ENCODE measurements around the gene COPS8.

The COPS8 gene

DNA sequence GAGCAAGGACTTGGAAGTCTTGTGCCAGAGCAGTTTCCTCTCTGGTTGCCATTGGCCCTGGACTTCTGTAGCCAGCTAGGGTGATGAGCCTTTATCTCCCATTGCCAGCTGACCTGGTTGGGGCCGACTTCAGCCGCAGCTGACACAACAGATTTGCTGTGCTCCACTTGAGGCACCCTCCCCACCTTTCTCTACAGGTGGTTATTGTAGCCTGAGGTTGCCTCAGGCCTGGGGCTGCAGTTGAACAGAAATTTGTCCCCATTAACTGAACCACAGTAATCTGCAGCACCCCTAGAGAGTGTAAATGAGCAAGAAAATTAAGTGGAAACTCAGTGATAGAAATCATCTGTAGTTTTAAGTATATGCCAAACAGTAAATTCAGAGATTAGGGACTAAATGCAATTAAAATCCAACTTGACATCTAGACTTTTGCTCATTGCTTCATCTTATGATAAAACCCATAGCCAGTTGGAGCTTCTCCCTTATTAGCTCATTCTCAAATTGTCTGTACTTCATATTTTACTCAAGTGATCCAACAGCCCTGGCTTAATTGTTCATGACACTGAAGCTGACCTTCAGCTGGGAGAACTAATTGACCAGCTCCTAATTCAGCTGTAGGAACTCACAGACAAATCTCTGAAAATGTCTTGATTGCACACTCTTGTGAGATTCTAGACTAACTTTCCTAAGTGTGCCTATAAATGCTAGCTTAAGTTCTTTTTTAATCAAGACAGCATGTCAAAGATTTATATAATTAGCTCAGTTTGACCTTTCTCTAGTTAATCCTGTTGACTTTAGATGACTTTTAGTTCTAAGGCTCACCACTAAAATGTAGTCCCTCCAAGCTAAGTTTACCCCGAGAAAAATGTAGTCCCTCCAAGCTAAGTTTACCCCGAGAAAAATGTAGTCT, 48.9 kb downstream of the COPS8 start:
- H4K20me1 ChIP-seq (ENCODE audit: insufficient read depth, low read length), result no peaks in the 10 kb centered on the region
- no peaks in the 10 kb centered on the region for H3K4me1 ChIP-seq (ENCODE audit: low read length)
- no peaks in the 10 kb centered on the region for H3K79me2 ChIP-seq (ENCODE audit: low read length)
- H3K4me2 ChIP-seq (ENCODE audit: low read length), result no peak overlapping the region
- H3K4me3 ChIP-seq (ENCODE audit: low read length), result no peak overlapping the region
- no peak overlapping the region for H3K9ac ChIP-seq (ENCODE audit: low read length)
- H3K27me3 ChIP-seq (ENCODE audit: low read depth, low read length), result no peaks in the 10 kb centered on the region
- H2AFZ ChIP-seq (ENCODE audit: low read depth, low read length), result no peak overlapping the region
- TF ChIP-seq, protein P1, sequence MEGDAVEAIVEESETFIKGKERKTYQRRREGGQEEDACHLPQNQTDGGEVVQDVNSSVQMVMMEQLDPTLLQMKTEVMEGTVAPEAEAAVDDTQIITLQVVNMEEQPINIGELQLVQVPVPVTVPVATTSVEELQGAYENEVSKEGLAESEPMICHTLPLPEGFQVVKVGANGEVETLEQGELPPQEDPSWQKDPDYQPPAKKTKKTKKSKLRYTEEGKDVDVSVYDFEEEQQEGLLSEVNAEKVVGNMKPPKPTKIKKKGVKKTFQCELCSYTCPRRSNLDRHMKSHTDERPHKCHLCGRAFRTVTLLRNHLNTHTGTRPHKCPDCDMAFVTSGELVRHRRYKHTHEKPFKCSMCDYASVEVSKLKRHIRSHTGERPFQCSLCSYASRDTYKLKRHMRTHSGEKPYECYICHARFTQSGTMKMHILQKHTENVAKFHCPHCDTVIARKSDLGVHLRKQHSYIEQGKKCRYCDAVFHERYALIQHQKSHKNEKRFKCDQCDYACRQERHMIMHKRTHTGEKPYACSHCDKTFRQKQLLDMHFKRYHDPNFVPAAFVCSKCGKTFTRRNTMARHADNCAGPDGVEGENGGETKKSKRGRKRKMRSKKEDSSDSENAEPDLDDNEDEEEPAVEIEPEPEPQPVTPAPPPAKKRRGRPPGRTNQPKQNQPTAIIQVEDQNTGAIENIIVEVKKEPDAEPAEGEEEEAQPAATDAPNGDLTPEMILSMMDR (IDR thresholded peaks at IDR 0.05; ENCODE audit: low read depth, low read length), result no peak
- no peak for TF ChIP-seq EZH2phosphoT487 (IDR thresholded peaks at IDR 0.05; ENCODE audit: low read depth)
- H3K36me3 ChIP-seq (replicated peaks; ENCODE audit: low read depth, low read length), result no peaks in the 10 kb centered on the region
- H3K27ac ChIP-seq (ENCODE audit: low read length), result no peak overlapping the region
- H3K9me3 ChIP-seq (ENCODE audit: insufficient read depth, low read length), result no peaks in the 10 kb centered on the region

DNA sequence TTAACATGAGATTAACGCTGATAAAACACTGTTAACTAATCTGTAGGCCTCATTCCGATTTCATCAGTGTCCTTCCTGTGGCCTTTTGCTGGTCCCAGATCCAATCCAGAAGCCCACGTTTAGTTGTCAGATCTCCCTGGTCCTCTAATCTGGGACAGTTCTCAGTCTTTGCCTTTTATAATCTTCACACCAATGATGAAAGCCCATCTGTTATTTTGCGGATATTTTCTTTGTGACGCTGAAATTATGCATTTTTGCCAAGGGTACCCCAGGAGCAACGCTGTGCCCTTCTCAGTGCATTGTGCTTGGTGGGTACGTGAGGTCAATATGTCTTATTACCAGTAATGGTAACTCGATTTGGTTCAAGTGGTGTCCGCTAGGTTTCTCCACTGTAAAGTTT, 51.1 kb downstream of the COPS8 start:
- Histone ChIP-seq H3K4me2 (ENCODE audit: low read length) (no peak overlapping the region), H3K9me3 (ENCODE audit: insufficient read depth, low read length) (no peaks in the 10 kb centered on the region), H3K79me2 (ENCODE audit: low read length) (no peaks in the 10 kb centered on the region), H2AFZ (ENCODE audit: low read depth, low read length) (no peak overlapping the region), H3K4me3 (ENCODE audit: low read length) (no peak overlapping the region), H3K27ac (ENCODE audit: low read length) (no peak overlapping the region), H3K9ac (ENCODE audit: low read length) (no peak overlapping the region), H3K36me3 (replicated peaks; ENCODE audit: low read depth, low read length) (no peaks in the 10 kb centered on the region), H4K20me1 (ENCODE audit: insufficient read depth, low read length) (no peaks in the 10 kb centered on the region), H3K4me1 (ENCODE audit: low read length) (no peaks in the 10 kb centered on the region), H3K27me3 (ENCODE audit: low read depth, low read length) (no peaks in the 10 kb centered on the region)
- TF ChIP-seq, protein P1 (IDR thresholded peaks at IDR 0.05; ENCODE audit: low read depth, low read length), result no peak
- no peak for TF ChIP-seq EZH2phosphoT487 (IDR thresholded peaks at IDR 0.05; ENCODE audit: low read depth)

DNA sequence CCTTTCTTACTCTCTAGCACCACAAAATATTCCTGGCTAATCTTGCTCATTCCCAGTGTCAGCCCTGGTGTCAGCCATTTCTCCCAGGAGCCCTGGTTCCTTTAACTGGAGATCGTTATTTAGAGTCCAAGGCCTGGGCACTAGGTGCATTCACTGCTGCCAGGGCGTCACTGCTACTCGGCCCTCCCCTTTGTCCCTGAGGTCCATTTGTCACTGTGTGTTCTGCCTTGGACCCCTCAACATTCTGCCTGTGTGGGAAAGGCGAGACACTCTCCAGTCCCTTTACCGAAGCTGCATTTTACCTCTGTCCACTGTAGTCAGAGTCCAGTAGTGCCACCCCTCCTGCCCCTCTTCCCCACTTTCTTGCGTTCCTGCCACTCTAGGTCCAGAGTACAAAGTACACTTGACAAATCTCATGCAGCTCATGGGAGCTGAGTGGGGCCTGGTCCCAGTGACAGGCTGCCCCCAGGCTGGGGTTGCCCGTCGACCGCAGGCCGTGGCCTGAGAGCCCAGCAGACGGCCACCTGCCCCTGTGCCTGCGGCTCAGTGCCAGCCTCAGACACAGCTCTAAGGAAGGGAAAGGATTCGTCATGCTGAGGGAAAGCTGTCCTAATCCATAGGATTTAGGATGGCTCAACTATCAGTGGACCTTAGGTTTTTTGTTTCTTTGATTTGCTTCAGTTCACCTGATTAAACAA, 52.1 kb downstream of the COPS8 start:
- TF ChIP-seq, protein P1 (IDR thresholded peaks at IDR 0.05; ENCODE audit: low read depth, low read length), result no peak
- TF ChIP-seq EZH2phosphoT487 (IDR thresholded peaks at IDR 0.05; ENCODE audit: low read depth), result no peak
- no peaks in the 10 kb centered on the region for H4K20me1 ChIP-seq (ENCODE audit: insufficient read depth, low read length)
- no peaks in the 10 kb centered on the region for H3K27me3 ChIP-seq (ENCODE audit: low read depth, low read length)
- H3K79me2 ChIP-seq (ENCODE audit: low read length), result no peaks in the 10 kb centered on the region
- H3K27ac ChIP-seq (ENCODE audit: low read length), result no peak overlapping the region
- H3K9ac ChIP-seq (ENCODE audit: low read length), result no peak overlapping the region
- no peak overlapping the region for H3K4me2 ChIP-seq (ENCODE audit: low read length)
- H3K9me3 ChIP-seq (ENCODE audit: insufficient read depth, low read length), result no peaks in the 10 kb centered on the region
- H3K36me3 ChIP-seq (replicated peaks; ENCODE audit: low read depth, low read length), result no peaks in the 10 kb centered on the region
- no peak overlapping the region for H2AFZ ChIP-seq (ENCODE audit: low read depth, low read length)
- no peaks in the 10 kb centered on the region for H3K4me1 ChIP-seq (ENCODE audit: low read length)
- no peak overlapping the region for H3K4me3 ChIP-seq (ENCODE audit: low read length)

DNA sequence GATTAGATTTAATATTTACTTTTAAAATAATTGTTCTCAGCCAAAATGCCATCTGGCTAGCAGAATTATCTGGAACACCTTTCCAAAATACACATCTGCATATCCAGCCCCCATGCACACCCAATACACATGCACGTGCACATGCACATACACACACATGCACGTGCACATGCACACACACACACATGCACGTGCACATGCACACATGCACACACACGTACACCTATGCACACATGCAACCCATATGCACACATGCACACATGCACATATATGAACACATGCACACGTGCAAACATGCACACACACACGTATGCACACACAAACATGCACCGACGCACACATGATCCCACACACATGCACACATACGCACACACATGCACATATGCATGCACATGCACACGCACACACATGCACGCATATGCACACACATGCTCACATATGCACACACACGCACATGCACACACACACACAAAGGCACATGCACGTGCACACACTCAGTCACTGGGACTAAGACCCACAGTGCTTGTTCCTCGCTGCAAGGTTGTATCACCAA, 53.5 kb downstream of the COPS8 start:
- Histone ChIP-seq H3K27me3 (ENCODE audit: low read depth, low read length) (no peaks in the 10 kb centered on the region), H3K79me2 (ENCODE audit: low read length) (no peaks in the 10 kb centered on the region), H3K9ac (ENCODE audit: low read length) (no peak overlapping the region), H3K9me3 (ENCODE audit: insufficient read depth, low read length) (no peaks in the 10 kb centered on the region), H3K4me2 (ENCODE audit: low read length) (no peak overlapping the region), H4K20me1 (ENCODE audit: insufficient read depth, low read length) (no peaks in the 10 kb centered on the region), H3K36me3 (replicated peaks; ENCODE audit: low read depth, low read length) (no peaks in the 10 kb centered on the region), H2AFZ (ENCODE audit: low read depth, low read length) (no peak overlapping the region), H3K27ac (ENCODE audit: low read length) (no peak overlapping the region), H3K4me3 (ENCODE audit: low read length) (no peak overlapping the region), H3K4me1 (ENCODE audit: low read length) (no peaks in the 10 kb centered on the region)
- TF ChIP-seq, protein P1 (IDR thresholded peaks at IDR 0.05; ENCODE audit: low read depth, low read length), result no peak
- no peak for TF ChIP-seq EZH2phosphoT487 (IDR thresholded peaks at IDR 0.05; ENCODE audit: low read depth)
